Panc1 (cell line): ENCODE results near the gene FBRS. TPM values are rescaled to one million over a fixed set of nuclear protein-coding genes. Genes with fewer than 3 reads are reported as not detected.

Source experiments
- ATAC-seq: fragments of 200-7000 bp; cut with Tn5 transposase; 2 replicates; pipeline ENCODE4 v1.9.1; 2020; ENCODE audit warnings: mild to moderate bottlenecking, moderate library complexity
- BruUV-seq: library from RNA; stranded (reverse); fragments of 400-500 nt; replicated peaks from 2 replicates; lab custom pipeline; 2021; lab: Mats Ljungman, UMichigan
- CTCF ChIA-PET: fragments of 300-600 bp; sonication (Branson Sonifier 250); formaldehyde crosslinking; loops from one replicate; lab custom pipeline; 2022; ENCODE audit warnings: antibody characterized with exemption; lab: Charles Lee
- POLR2A ChIA-PET: fragments of 300-600 bp; sonication (Branson Sonifier 250); formaldehyde crosslinking; loops from one replicate; lab custom pipeline; 2022; ENCODE audit warnings: antibody characterized with exemption; lab: Charles Lee
- DNase-seq: peaks from one replicate; pipeline ENCODE4 v3.0.0-alpha.2; 2010; ENCODE audit warnings: low read depth, low spot score
- H3K27ac ChIP-seq: 2 replicates; pipeline ENCODE4 v1.5.1; 2011; ENCODE audit warnings: mild to moderate bottlenecking, low read length, inconsistent platforms
- H3K27me3 ChIP-seq: fragments of 200-500 bp; sonication (Bioruptor generic); 2 replicates; pipeline ENCODE4 v1.6.0; 2014; ENCODE audit warnings: low read length, inconsistent platforms; ENCODE audit not compliant: control insufficient read depth, insufficient read depth
- H3K36me3 ChIP-seq: fragments of 200-500 bp; sonication (Bioruptor generic); 2 replicates; pipeline ENCODE4 v1.5.1; 2014; ENCODE audit warnings: inconsistent platforms, mild to moderate bottlenecking, low read length, moderate library complexity; ENCODE audit not compliant: control insufficient read depth, insufficient read depth
- H3K4me1 ChIP-seq: 2 replicates; pipeline ENCODE4 v1.5.1; 2011; ENCODE audit warnings: inconsistent platforms, mild to moderate bottlenecking, low read length, moderate library complexity; ENCODE audit not compliant: control insufficient read depth, insufficient read depth
- H3K4me3 ChIP-seq, 2 experiments: 2 replicates each; pipeline ENCODE4 v1.5.1; 2011 to 2012; ENCODE audit warnings: low read depth in 2 of 2, low read length in 2 of 2, mild to moderate bottlenecking in 2 of 2, inconsistent platforms in 1 of 2, moderate library complexity in 1 of 2
- H3K9me3 ChIP-seq: fragments of 200-500 bp; sonication (Bioruptor generic); 2 replicates; pipeline ENCODE4 v1.5.1; 2014; ENCODE audit warnings: low read depth, mild to moderate bottlenecking, inconsistent platforms, low read length, moderate library complexity; ENCODE audit not compliant: control insufficient read depth, insufficient read depth
- POLR2AphosphoS5 ChIP-seq: IDR thresholded peaks from 2 replicates; pipeline ENCODE4 v1.6.1; 2012; ENCODE audit warnings: mild to moderate bottlenecking, low read depth, low read length, moderate library complexity
- SIN3A ChIP-seq: IDR thresholded peaks from 2 replicates; pipeline ENCODE4 v1.6.1; 2012; ENCODE audit warnings: low read depth, mild to moderate bottlenecking, low read length, moderate library complexity, borderline replicate concordance; ENCODE audit not compliant: insufficient read depth
- TCF7L2 ChIP-seq: IDR thresholded peaks from 2 replicates; pipeline ENCODE4 v1.6.1; 2011; ENCODE audit warnings: mild to moderate bottlenecking, low read depth, low read length, inconsistent platforms
- in situ Hi-C: cut with HindIII; loops from 2 replicates; pipeline ENCODE4 v1.10.0; 2016; ENCODE audit warnings: low sequenced_read_pairs, low pct_unique_long_range_greater_than_20kb
- intact Hi-C: fragments of 100-400 bp; cut with micrococcal nuclease; formaldehyde crosslinking; loops from one replicate; pipeline ENCODE4 v1.10.0; 2022; ENCODE audit not compliant: unreplicated experiment
- total RNA-seq: library from RNA; stranded (reverse); gene quantifications from one replicate; pipeline ENCODE4 v1.2.1, GENCODE V29; 2021; ENCODE audit not compliant: unreplicated experiment
- TF ChIP-seq, protein P1 (sequence below), 2 experiments: IDR thresholded peaks; 2 replicates each; pipeline ENCODE4 v1.6.1; 2011 to 2012; ENCODE audit warnings: low read depth in 2 of 2, control low read depth in 1 of 2, low read length in 1 of 2, mild to moderate bottlenecking in 1 of 2, moderate library complexity in 1 of 2; ENCODE audit not compliant: insufficient read depth in 1 of 2
- TF ChIP-seq, protein P2 (sequence below): fragments of 450-650 bp; IDR thresholded peaks from 2 replicates; pipeline ENCODE4 v1.5.1; 2017; ENCODE audit warnings: mild to moderate bottlenecking

The FBRS gene
- total RNA-seq, 1 experiment from 2014 or later: 103 TPM

DNA sequence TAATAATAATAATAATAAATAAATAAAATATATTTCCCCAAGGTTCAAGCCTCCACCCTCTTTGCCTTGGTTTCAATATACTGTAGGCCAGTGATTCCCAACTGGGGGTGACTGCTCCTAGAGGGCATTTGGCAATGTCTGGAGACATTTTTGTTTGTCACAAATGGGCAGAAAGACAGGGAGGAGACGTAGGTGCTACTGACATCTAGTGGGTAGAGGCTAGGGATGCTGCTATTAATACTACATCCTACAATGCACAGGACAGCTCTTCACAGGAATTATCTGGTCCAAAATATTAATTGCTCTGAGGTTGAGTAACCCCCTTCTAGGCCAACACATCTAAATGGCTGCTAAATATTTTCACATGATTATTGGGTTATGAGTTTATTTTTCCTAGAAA is 20.3 kb upstream of the FBRS start:
- peak; percentile 60 for DNase-seq
- POLR2A ChIA-PET: no interaction called here
- CTCF ChIA-PET: interaction anchor here (0.8 kb wide), 1 partner anchor 66 kb away, joined by 4 read pairs; the partner anchor contains the start of gene ZNF688
- H3K4me3 ChIP-seq: no peak overlapping the region
- ATAC-seq: peak; percentile 64
- H3K27ac ChIP-seq: no peak overlapping the region
- intact Hi-C loops (no loop called here), in situ Hi-C loops (no loop called here)
- no peaks in the 10 kb centered on the region; the same call in 1 of the 2 replicates for H3K36me3 ChIP-seq
- 0 out of 2 replicates have a peak, but pooled peaks cover 3% of the 10 kb centered on the region for H3K4me1 ChIP-seq
- H3K27me3 ChIP-seq: no peaks in the 10 kb centered on the region
- no peaks in the 10 kb centered on the region for H3K9me3 ChIP-seq
- BruUV-seq: no TSS peak
- TF ChIP-seq, protein P1, sequence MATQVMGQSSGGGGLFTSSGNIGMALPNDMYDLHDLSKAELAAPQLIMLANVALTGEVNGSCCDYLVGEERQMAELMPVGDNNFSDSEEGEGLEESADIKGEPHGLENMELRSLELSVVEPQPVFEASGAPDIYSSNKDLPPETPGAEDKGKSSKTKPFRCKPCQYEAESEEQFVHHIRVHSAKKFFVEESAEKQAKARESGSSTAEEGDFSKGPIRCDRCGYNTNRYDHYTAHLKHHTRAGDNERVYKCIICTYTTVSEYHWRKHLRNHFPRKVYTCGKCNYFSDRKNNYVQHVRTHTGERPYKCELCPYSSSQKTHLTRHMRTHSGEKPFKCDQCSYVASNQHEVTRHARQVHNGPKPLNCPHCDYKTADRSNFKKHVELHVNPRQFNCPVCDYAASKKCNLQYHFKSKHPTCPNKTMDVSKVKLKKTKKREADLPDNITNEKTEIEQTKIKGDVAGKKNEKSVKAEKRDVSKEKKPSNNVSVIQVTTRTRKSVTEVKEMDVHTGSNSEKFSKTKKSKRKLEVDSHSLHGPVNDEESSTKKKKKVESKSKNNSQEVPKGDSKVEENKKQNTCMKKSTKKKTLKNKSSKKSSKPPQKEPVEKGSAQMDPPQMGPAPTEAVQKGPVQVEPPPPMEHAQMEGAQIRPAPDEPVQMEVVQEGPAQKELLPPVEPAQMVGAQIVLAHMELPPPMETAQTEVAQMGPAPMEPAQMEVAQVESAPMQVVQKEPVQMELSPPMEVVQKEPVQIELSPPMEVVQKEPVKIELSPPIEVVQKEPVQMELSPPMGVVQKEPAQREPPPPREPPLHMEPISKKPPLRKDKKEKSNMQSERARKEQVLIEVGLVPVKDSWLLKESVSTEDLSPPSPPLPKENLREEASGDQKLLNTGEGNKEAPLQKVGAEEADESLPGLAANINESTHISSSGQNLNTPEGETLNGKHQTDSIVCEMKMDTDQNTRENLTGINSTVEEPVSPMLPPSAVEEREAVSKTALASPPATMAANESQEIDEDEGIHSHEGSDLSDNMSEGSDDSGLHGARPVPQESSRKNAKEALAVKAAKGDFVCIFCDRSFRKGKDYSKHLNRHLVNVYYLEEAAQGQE (IDR thresholded peaks at IDR 0.05; ENCODE audit: insufficient read depth in 1 of 2, low read depth in 2 of 2, low read length in 1 of 2): no peak
- TF ChIP-seq POLR2AphosphoS5 (no peak), TCF7L2 (no peak), SIN3A (no peak)
- TF ChIP-seq, protein P2, sequence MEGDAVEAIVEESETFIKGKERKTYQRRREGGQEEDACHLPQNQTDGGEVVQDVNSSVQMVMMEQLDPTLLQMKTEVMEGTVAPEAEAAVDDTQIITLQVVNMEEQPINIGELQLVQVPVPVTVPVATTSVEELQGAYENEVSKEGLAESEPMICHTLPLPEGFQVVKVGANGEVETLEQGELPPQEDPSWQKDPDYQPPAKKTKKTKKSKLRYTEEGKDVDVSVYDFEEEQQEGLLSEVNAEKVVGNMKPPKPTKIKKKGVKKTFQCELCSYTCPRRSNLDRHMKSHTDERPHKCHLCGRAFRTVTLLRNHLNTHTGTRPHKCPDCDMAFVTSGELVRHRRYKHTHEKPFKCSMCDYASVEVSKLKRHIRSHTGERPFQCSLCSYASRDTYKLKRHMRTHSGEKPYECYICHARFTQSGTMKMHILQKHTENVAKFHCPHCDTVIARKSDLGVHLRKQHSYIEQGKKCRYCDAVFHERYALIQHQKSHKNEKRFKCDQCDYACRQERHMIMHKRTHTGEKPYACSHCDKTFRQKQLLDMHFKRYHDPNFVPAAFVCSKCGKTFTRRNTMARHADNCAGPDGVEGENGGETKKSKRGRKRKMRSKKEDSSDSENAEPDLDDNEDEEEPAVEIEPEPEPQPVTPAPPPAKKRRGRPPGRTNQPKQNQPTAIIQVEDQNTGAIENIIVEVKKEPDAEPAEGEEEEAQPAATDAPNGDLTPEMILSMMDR: peak; percentile 80

DNA sequence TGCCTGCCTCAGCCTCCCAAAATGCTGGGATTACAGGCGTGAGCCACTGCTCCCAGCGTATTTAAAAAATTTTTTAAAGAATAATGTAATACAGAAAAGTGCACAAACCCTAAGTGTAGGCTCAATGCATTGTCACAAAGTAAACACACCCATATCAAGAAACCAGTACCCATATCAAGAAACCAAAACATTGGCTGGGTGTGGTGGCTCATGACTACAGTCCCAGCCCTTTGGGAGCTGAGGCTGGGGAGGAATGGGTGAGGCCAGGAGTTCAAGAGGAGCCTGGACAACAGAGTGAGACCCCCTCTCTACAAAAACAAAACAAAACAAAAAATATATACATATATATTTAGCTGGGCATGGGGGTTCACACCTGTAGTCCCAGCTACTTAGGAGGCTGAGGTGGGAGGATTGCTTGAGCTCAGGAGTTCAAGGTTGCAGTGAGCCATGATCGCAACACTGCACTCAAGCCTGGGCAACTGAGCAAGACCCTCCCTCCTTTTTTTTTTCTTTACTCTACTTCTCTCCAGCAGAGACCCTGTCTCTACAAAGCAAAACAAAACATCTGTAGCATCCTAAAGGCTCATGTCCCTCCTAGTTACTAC is 16.8 kb upstream of the FBRS start:
- no peak overlapping the region for H3K4me3 ChIP-seq
- ChIA-PET POLR2A (interaction anchor here (0.7 kb wide), 1 partner anchor 200 kb away, joined by 3 read pairs; no protein-coding TSS in a partner anchor), CTCF (no interaction called here)
- no peak for ATAC-seq
- H3K27me3 ChIP-seq: no peaks in the 10 kb centered on the region
- no peaks in the 10 kb centered on the region for H3K4me1 ChIP-seq
- H3K9me3 ChIP-seq: no peaks in the 10 kb centered on the region
- H3K27ac ChIP-seq: no peak overlapping the region
- no peak for DNase-seq
- intact Hi-C loops (no loop called here), in situ Hi-C loops (no loop called here)
- TF ChIP-seq TCF7L2: no peak
- H3K36me3 ChIP-seq: no peaks in the 10 kb centered on the region
- no TSS peak for BruUV-seq

DNA sequence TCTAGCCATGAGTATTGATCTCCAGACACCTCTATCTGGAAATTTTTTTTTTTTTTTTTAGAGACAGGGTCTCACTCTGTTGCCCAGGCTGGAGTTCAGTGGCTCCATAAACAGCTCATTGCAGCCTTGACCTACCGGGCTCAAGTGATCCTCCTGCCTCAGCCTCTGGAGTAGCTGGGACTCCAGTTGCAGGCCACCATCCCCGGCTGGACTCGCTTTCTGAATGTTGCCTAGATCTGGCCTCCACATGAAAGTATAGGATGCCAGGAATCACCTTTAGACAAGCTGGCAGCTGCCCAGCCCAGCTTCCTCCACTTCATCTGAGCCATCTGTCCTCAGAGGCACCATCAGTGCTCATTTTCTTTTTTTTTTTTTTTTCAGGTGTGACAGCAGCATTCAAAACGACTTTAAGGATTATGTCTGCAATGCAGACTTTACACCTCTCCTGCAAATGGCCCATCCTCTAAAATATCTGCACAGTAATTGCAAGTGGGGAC is 13.8 kb upstream of the FBRS start:
- ATAC-seq: no peak
- Histone ChIP-seq H3K27me3 (no peaks in the 10 kb centered on the region), H3K4me1 (no peaks in the 10 kb centered on the region), H3K4me3 (no peak overlapping the region), H3K9me3 (no peaks in the 10 kb centered on the region), H3K36me3 (no peaks in the 10 kb centered on the region), H3K27ac (no peak overlapping the region)
- no TSS peak for BruUV-seq
- DNase-seq: no peak
- TF ChIP-seq, protein P1 (IDR thresholded peaks at IDR 0.05; ENCODE audit: insufficient read depth in 1 of 2, low read depth in 2 of 2, low read length in 1 of 2): no peak
- no peak for TF ChIP-seq SIN3A
- TF ChIP-seq, protein P2: no peak
- no peak for TF ChIP-seq POLR2AphosphoS5
- TF ChIP-seq TCF7L2: no peak
- ChIA-PET CTCF (interaction anchor here (0.7 kb wide), 1 partner anchor 49 kb away, joined by 3 read pairs; no protein-coding TSS in a partner anchor), POLR2A (interaction anchor here (0.6 kb wide), 1 partner anchor 23 kb away, joined by 9 read pairs; no protein-coding TSS in a partner anchor)
- in situ Hi-C loops (no loop called here), intact Hi-C loops (no loop called here)
